ENCODE measurements around the gene SYNDIG1L.

Gene SYNDIG1L

DNA sequence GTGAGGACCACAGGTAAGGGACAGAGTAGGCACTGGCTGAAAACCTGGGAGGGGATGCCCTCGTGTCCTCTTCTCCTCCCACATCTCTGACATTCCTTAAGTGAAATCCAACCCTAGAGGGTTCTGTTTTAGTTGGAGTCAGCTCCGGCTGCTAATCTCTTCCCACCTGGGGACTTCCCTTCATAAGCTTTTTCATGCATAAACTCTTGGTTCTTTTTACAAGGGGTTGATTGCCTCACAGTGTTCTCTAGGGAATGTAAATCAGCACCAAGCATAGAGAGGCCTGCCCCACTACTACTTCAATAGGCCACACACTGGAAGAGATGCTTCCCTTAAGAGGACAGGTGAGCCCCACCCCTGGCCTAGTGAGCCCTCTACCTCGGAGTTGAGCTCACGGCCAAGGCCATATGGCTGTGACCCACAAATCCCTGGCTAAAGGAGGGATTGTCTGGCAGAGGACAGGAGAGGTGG, 3.2 kb upstream of the SYNDIG1L start:
- DNase-seq (ENCODE audit: low spot score): no peak

- DNase-seq (ENCODE audit: low spot score): no peak
Measured at GRCh38 chr14:74427651-74428050, 1.6 kb upstream of the SYNDIG1L start.

DNA sequence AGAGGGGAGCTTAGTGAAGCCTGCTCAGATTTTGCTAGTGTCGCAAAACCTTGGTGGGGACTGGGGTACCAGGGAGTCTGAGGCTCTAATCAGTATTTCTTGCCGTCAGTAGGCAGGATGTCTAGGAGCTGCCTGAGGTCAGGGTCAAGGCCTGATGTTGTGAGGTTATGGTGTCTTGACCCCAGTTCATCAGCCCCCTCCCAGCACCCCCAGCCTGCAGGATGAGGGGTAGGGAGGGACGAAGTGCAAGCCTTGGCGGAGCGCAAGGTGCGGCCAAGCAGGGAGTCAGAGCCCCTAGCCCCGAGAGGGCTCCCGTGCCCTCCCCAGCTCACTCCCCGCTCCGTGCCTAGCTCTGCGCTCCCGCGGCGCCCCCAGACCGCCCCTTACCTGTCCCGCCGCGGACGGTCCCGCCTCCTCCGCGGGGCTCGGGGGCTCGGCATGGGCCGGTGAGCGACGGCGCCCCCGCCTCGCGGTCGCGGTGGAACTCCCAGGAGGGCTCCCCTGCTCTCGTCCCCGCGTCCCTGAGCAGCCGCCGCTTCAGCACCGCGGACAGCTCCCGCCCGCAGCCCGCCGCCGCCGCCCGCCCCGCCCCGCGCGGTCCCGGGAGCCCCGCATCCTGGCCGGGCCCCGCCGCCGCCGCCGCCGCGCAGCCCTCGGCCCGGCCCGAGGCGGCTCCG, 347 bp downstream of the SYNDIG1L start:
- DNase-seq (ENCODE audit: low spot score): no peak

- DNase-seq (ENCODE audit: low spot score): no peak
Measured at GRCh38 chr14:74424606-74425005, 1.4 kb downstream of the SYNDIG1L start.

GRCh38 chr14:74423246-74423645, 2.8 kb downstream of the SYNDIG1L start:
- no peak for DNase-seq (ENCODE audit: low spot score)

DNA sequence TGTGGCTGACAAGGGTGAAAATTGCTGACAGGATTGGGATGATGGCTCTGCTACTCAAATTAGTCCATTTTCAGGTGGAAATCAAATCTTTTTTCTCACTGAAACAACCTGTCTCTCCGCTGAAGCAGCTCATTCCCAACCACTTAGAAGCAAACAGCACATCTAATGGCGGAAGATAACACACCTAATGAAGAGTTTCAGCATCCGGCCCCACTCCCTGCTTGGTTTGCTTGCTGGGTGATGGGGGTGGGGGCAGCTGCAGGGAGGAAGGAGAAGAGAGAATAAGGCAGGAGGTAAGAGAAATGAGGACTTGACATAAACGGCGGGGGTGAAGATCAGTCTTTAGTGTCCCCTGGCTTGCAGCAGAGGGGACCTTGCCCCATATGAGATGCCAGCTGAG, 4.0 kb downstream of the SYNDIG1L start:
- no peak for DNase-seq (ENCODE audit: low spot score)

DNA sequence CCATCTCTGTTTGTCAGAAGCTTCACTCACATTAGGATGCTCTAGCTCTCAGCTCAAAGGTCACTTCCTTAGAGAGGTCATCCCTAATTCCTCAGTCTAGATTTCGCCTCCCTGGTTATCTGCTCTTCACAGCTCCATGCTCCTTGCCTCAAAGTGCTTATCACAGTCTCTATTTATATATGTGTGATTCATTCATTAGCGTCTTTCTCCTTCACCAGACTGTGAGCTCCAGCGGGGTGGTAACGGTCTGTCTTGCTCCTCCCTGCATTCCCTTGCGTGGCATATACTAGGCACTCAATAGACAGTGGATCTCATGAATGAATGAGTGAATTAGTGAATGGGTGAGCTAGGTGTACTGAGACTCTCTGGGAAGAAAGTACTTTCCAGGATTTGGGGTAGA, 6.9 kb downstream of the SYNDIG1L start:
- DNase-seq (ENCODE audit: low spot score): no peak

- no peak for DNase-seq (ENCODE audit: low spot score)
Measured at GRCh38 chr14:74418031-74418430, 8.0 kb downstream of the SYNDIG1L start.

- no peak for DNase-seq (ENCODE audit: low spot score)
Measured at GRCh38 chr14:74417611-74418010, 8.4 kb downstream of the SYNDIG1L start.

DNA sequence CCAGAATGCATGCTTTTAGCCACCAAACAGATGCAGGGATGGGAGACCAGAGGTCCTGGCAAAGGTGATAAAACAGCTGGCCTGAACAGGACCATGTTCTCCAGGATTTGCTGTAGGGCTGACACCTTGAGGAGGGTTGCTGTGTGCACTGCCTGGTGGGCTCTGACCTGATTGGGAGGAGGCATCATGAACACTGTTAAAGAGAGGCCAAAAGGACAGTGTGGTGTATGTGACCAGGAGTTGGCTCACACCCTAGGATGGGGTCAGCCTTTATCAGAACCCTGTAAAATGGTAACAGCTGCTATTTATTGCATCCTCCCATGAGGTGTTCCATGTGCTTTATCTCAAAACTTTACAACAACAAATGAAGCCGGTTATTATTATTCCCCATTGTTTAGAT, 8.8 kb downstream of the SYNDIG1L start:
- DNase-seq (ENCODE audit: low spot score): no peak

- DNase-seq (ENCODE audit: low spot score): no peak
Measured at GRCh38 chr14:74415115-74415437, 10.9 kb downstream of the SYNDIG1L start.

DNA sequence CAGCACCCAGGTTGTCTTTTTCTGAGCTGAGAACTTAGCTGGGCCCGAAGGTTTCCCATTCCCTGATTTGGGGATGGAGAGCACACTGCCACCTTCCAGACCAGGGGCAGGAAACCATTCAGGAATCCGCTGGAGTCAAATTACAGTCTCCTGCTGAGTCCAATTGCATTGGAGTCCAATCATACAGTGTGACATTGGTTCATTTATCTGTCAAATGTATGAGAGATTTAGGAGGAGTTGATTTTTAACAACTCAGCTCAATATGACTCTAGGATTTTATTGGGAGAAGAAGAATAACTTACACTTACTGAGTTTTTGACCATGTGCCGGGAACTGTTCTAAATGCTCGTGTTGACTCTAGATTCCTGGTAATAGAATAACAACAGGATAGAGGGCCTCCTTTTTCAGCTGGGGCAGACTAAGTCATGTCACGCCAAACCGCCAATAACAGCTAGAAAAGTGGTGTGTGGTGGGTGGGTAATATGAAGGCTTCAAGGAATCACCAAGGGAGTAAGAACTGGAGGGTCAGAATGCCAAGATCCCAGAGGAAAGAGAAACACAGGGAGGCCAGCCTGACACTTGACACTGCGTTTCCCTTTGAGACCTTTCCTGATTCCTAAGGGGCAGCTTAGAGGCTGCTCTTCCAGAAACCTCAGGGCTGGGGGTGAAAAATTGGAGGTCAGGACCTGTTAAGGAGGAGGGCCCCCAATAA, 11.5 kb downstream of the SYNDIG1L start:
- DNase-seq (ENCODE audit: low spot score): no peak

DNA sequence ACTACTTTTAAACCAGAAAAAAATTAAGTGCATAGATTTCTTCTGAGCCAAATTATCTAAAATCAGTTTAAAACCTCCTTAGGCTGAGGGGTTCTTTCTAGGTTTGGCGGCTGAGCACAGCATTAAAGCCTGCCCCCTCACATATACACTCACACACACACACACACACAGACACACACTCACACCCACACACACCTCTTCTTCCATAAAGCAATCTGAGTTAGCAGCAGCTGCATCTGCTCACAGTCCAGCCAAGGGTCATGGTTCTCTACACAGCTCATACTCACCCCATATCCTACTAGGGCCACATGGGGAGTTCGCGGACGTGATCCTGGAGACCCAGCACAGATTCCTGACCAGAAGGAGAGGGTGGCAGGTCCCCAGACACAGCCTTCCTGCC, 12.4 kb downstream of the SYNDIG1L start:
- no peak for DNase-seq (ENCODE audit: low spot score)

GRCh38 chr14:74412753-74413152, 13.3 kb downstream of the SYNDIG1L start:
- no peak for DNase-seq (ENCODE audit: low spot score)

- DNase-seq (ENCODE audit: low spot score): no peak
Measured at GRCh38 chr14:74411671-74412070, 14.3 kb downstream of the SYNDIG1L start.

DNA sequence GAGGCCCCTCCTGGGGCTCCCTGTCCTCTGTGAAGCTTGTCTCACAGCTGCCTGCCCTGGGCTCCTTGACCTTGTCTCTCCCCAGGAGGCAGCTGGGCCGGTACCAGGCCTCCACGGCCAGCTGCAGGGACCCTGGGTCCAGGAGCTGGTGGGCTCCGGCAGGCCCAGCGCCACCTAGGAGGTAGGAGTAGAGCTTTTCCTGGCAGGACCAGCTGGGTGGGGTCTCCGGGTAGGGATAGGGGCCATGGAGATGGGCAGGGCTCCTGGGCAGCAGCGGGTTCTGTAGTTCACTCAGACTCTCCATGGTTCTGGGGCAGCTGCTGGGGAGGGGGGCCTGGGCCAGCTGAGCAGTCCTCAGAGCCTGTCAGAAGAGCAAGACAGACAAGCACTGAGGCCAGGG, 16.6 kb downstream of the SYNDIG1L start:
- DNase-seq (ENCODE audit: low spot score): no peak

GRCh38 chr14:74408870-74409269, 17.1 kb downstream of the SYNDIG1L start:
- DNase-seq (ENCODE audit: low spot score): no peak

DNA sequence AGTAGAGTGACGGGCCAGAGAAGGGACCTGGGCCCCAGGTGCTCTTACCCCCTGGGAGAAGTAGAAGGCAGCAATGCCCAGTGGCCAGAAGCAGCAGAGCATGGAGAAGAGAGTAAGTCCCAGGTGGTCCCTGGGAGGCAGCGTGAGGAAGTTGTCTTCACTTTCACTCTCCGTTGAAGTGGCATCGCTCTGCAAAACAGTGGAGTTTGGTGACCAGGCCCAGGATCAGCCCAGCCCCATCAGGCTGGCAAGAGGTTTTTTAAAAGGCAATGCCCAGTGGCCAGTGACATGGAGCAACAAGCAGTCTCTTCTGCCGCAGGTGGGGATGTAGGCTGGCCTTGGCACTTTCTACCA, 18.2 kb downstream of the SYNDIG1L start:
- no peak for DNase-seq (ENCODE audit: low spot score)

DNA sequence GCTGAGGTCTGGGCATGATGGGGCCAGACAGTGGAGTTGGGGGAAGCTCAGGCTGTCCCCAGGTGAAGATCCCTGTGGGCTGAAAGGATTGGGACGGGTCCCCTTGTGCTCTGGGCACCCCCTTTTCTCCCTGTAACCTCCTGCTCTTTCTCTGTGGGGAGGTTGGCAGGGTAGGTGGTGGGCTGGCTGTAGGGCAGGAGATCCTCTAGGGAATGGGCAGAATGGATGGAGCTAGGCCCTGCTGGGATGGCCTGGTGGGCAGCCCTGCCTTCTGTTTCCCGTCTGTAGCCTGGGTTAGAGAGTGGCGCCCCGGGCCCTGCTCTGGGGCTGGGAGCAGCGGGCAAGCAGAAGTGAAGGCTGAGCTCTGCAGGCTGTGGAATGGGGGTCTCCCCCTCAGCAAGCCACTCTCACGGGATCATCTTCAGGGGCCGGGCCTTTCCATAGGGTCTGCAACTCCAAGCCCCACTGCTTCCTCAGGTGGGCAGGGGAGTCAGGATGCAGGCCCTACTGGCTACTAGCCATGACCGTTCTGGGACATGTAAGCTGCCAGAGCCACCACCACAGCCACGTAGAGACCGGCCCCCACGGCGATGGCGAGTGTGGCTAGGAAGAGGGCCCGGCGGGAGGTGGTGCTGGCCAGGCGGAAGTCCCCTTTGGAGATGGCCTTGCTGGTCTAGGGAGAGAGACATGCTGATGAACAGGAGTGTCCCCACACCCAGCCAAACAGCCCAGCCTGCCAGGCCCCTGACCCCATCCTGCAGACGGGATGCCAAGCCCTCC, 18.8 kb downstream of the SYNDIG1L start:
- DNase-seq (ENCODE audit: low spot score): no peak

DNA sequence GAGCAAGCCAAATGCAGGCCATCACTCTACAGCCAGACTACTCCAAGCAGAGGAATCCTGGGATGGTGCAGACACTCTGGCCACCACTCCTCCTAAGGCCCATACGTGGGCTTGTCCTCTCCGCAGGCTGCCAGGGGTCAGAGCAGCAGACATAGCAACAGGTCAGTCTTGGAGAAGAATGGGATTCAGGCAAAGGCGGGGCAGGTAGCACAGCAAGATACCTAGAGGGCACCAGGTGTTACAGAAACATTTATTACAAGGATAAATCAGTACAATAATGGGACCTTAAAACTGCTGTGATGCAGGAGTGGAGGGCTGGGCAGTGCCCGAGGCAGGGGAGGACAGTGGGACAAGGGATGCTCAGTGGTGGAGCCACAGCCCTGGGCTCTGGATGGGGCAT, 20.3 kb downstream of the SYNDIG1L start:
- DNase-seq (ENCODE audit: low spot score): no peak

DNA sequence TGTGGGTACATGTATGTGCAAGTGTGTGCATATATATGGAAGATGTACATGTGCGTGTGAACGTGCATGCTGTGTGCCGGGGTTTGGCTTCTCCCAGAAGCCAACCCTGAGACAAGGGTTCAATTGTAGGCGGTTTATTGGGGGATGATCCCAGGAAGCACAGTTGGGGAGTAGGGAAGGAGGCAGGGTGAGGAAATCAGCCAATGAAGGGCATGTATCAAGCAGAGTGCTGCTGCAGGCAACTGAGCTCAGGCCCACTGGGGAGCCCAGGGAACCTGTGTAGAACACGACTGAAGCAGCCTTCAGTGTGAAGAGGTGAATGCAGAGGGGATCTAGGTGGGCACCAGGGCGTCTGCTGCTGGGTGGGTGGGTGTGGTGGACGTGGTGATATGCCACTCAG, 21.6 kb downstream of the SYNDIG1L start:
- no peak for DNase-seq (ENCODE audit: low spot score)

GRCh38 chr14:74403619-74404417, 22.2 kb downstream of the SYNDIG1L start:
- no peak for DNase-seq (ENCODE audit: low spot score)

Measured in putamen (tissue), 1 donor.